ENCODE data around the gene RPL13. TPM values are rescaled to one million over a fixed set of nuclear protein-coding genes. Genes with fewer than 3 reads are reported as not detected.

RPL13 gene
- total RNA-seq, 1 donor from 2014 or later: 9,109 TPM

GRCh38 chr16:89544713-89545043 is 15.8 kb upstream of the RPL13 start:
- TF ChIP-seq CTCF (conservative IDR thresholded peaks at IDR 0.05; ENCODE audit: low read depth, low read length): no peak
- H3K4me3 ChIP-seq (ENCODE audit: low read depth, low read length): no peak overlapping the region
- DNase-seq (ENCODE audit: low read depth): no peak

GRCh38 chr16:89545044-89545830 is 15.2 kb upstream of the RPL13 start:
- H3K4me3 ChIP-seq (ENCODE audit: low read depth, low read length): no peak overlapping the region
- no peak for TF ChIP-seq CTCF (conservative IDR thresholded peaks at IDR 0.05; ENCODE audit: low read depth, low read length)
- DNase-seq (ENCODE audit: low read depth): no peak

- no peak for TF ChIP-seq CTCF (conservative IDR thresholded peaks at IDR 0.05; ENCODE audit: low read depth, low read length)
- DNase-seq (ENCODE audit: low read depth): no peak
- no peak overlapping the region for H3K4me3 ChIP-seq (ENCODE audit: low read depth, low read length)
Measured at GRCh38 chr16:89545831-89546574, 14.5 kb upstream of the RPL13 start.

- no peak for TF ChIP-seq CTCF (conservative IDR thresholded peaks at IDR 0.05; ENCODE audit: low read depth, low read length)
- no peak overlapping the region for H3K4me3 ChIP-seq (ENCODE audit: low read depth, low read length)
- no peak for DNase-seq (ENCODE audit: low read depth)
Measured at GRCh38 chr16:89546781-89547180, 13.7 kb upstream of the RPL13 start.

GRCh38 chr16:89547291-89547690 is 13.2 kb upstream of the RPL13 start:
- DNase-seq (ENCODE audit: low read depth): no peak
- no peak overlapping the region for H3K4me3 ChIP-seq (ENCODE audit: low read depth, low read length)
- TF ChIP-seq CTCF (conservative IDR thresholded peaks at IDR 0.05; ENCODE audit: low read depth, low read length): no peak

GRCh38 chr16:89547860-89548259 is 12.6 kb upstream of the RPL13 start:
- TF ChIP-seq CTCF (conservative IDR thresholded peaks at IDR 0.05; ENCODE audit: low read depth, low read length): no peak

More at GRCh38 chr16:89547860-89548259, 12.6 kb upstream of the RPL13 start:
- H3K4me3 ChIP-seq (ENCODE audit: low read depth, low read length): no peak overlapping the region
- DNase-seq (ENCODE audit: low read depth): no peak
